Aorta (tissue), 5 donors: ENCODE data around the gene ZBTB44. TPM values are rescaled to one million over a fixed set of nuclear protein-coding genes. Genes with fewer than 3 reads are reported as not detected.
"Not testable (repeated sequence)": the region's sequence is repeated elsewhere in the genome, so short reads cannot be mapped to it uniquely, and the experiment has no call there.

ENCODE experiments used
- ATAC-seq: fragments of 200-7000 bp; cut with Tn5 transposase; one replicate; pipeline ENCODE4 v1.9.1; 2022; ENCODE audit warnings: moderate library complexity; ENCODE audit not compliant: low FRiP score
- DNase-seq, 2 donors: peaks; one replicate each; pipeline ENCODE4 v3.0.0-alpha.2; 2020
- H3K27ac ChIP-seq, 2 donors: one replicate each; pipeline ENCODE4 v1.5.1; 2013; ENCODE audit warnings: low read length in 2 of 2, mild to moderate bottlenecking in 2 of 2, moderate library complexity in 2 of 2, control low read depth in 1 of 2, inconsistent platforms in 1 of 2, low read depth in 1 of 2
- H3K27me3 ChIP-seq, 2 donors: one replicate each; pipeline ENCODE4 v1.6.1; 2013; ENCODE audit warnings: control low read depth in 1 of 2, low read length in 1 of 2, mild to moderate bottlenecking in 1 of 2, moderate library complexity in 1 of 2; ENCODE audit not compliant: insufficient read depth in 2 of 2, control insufficient read depth in 1 of 2
- H3K36me3 ChIP-seq, 2 donors: one replicate each; pipeline ENCODE4 v1.6.1; 2013; ENCODE audit warnings: control low read depth in 1 of 2, low read length in 1 of 2, mild to moderate bottlenecking in 1 of 2; ENCODE audit not compliant: insufficient read depth in 2 of 2, control insufficient read depth in 1 of 2
- H3K4me1 ChIP-seq, 2 donors: one replicate each; pipeline ENCODE4 v1.6.1; 2013; ENCODE audit warnings: low read length in 2 of 2, control low read depth in 1 of 2, mild to moderate bottlenecking in 1 of 2, moderate library complexity in 1 of 2; ENCODE audit not compliant: insufficient read depth in 2 of 2, control insufficient read depth in 1 of 2
- H3K4me3 ChIP-seq, 2 donors: one replicate each; pipeline ENCODE4 v1.5.1; 2013; ENCODE audit warnings: low read length in 2 of 2, control low read depth in 1 of 2, mild to moderate bottlenecking in 1 of 2
- H3K9me3 ChIP-seq: one replicate; pipeline ENCODE4 v1.6.1; 2013; ENCODE audit warnings: mild to moderate bottlenecking, low read length; ENCODE audit not compliant: control insufficient read depth
- WGBS, 2 donors: extraction: QIAGEN DNeasy Blood & Tissue Kit; methylation state at CpG; one replicate each; pipeline ENCODE4 v1.1.7; 2013; 5-methylcytosine and 5-hydroxymethylcytosine counted together
- intact Hi-C, 2 donors: fragments of 100-400 bp; cut with DNase I; formaldehyde crosslinking; loops; one replicate each; pipeline versions ENCODE4 v1.14.2 to v1.15.0; 2022
- polyA plus RNA-seq, 2 donors: library from polyadenylated mRNA; stranded (reverse); fragments of 200-250 nt; gene quantifications; one replicate each; pipeline ENCODE4 v1.2.3, GENCODE V29; 2013
- total RNA-seq, 2 donors: library from RNA; stranded (reverse); fragmentation: NEBNext Ultra II Directional; extraction: Animal tissue kit (Norgen Biotek cat#: 25700); gene quantifications; one replicate each; pipeline ENCODE4 v1.2.1, GENCODE V29; 2021
- donor health status: healthy with polysubstance abuse.
- donor health status: Bipolar disorder and iron deficiency.
- donor health status: DM: no; HTN: no; CAD: no.
- donor health status: DM: no; HTN: no; CAD: no.
- donor health status: DM: yes; HTN: yes; CAD: no.

The ZBTB44 gene
- total and polyA plus RNA-seq, 4 donors = 8.3 to 50.2 (median 23.2) TPM

DNA sequence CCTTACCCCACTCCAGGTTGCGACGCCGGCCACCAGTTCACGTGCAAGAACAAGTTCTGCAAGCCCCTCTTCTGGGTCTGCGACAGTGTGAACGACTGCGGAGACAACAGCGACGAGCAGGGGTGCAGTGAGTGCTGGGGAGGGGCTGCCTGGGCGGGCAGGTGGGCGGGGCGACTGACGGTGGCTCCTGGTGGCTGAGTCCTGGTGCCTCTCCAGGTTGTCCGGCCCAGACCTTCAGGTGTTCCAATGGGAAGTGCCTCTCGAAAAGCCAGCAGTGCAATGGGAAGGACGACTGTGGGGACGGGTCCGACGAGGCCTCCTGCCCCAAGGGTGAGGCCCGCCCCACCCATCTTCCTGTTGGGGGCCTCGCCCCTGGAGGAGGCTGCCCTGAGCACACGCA lies 116.4 kb downstream of the ZBTB44 start:
- H3K9me3 ChIP-seq = no peaks in the 10 kb centered on the region
- no peaks in the 10 kb centered on the region for H3K4me1 ChIP-seq
- ATAC-seq (no peak), DNase-seq (no peak)
- H3K36me3 ChIP-seq = no peaks in the 10 kb centered on the region
- intact Hi-C loops = no loop called here
- H3K4me3 ChIP-seq = no peak overlapping the region
- H3K27me3 ChIP-seq = no peaks in the 10 kb centered on the region
- H3K27ac ChIP-seq = no peak overlapping the region
- WGBS, 2 donors = 83 to 85% methylated on average over 22 of the region's 22 CpGs

DNA sequence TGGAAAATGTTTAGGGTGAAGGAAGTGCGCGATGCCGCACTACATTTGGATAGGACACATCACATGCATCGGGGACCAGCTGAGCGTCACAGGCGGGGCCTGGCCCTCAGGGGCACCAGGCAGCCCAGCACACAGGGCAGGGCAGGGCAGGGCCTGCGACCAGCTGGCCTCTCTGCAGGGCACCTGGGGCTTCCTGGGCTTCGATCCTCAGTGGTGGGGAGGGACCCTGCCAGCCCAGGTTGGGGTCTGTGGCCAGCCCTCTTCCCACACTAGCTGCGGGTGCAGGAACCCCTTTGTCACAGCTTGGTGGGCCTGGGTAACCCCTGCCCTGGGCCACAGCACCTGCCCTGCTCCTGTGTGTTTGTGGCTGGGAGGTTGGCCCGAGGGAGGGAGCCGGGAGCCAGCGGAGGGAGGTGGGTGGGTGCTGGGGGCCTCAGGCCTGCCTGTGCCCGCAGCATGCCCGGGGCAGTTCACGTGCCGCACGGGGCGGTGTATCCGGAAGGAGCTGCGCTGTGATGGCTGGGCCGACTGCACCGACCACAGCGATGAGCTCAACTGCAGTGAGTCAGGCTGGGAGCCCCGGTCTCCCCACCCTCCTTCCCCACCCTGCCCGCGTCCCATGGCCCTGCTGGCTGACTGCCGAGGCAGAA lies 117.2 kb downstream of the ZBTB44 start:
- no peak for ATAC-seq
- H3K4me1 ChIP-seq = no peaks in the 10 kb centered on the region
- intact Hi-C loops = no loop called here

DNA sequence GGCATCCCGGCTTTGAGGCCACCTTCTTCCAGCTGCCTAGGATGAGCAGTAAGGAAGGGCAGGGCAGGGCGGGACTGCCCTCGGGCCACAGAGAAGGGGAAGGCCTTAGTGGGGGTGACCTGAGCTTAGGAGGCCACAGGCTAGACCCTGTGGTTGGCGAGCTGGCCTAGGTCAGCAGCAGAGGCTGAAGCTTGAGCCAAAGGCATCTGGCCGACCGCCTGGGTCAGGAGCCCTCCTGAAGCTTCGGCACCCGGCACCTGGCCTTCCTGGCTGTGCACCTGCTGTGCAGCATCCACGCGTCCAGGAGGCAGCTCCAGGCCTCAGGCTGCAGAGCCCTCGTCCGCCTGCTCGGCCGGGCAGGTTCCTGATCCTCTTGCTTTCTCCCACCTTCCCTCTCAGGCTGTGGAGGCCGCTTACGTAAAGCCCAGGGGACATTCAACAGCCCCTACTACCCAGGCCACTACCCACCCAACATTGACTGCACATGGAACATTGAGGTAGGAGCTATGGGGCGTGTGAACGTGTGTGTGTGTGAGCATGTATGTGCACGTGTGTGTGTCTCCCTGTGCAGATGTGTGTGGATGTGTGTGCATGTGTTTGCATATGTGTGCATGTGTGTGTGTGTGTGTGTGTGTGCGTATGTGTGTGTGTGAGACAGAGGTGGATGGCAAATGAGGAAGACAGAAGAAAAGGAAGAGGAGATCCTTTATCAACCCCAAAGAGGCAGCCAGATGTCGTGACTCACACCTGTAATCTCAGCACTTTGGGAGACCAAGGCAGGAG lies 120.3 kb downstream of the ZBTB44 start:
- Histone ChIP-seq H3K27me3 (no peaks in the 10 kb centered on the region), H3K9me3 (no peaks in the 10 kb centered on the region), H3K36me3 (no peaks in the 10 kb centered on the region), H3K4me3 (no peak overlapping the region), H3K27ac (no peak overlapping the region), H3K4me1 (no peaks in the 10 kb centered on the region)
- WGBS, 2 donors = 92 to 93% methylated on average over 20 to 21 of the region's 21 CpGs
- ATAC-seq = no peak
- intact Hi-C loops = no loop called here
- peak in 1 of 2 donors; percentile 24 for DNase-seq

More for the DNA sequence above, 117.2 kb downstream of the ZBTB44 start:
- no peaks in the 10 kb centered on the region for H3K27me3 ChIP-seq
- no peaks in the 10 kb centered on the region for H3K9me3 ChIP-seq
- H3K4me3 ChIP-seq = no peak overlapping the region
- DNase-seq = no peak
- no peak overlapping the region for H3K27ac ChIP-seq
- WGBS, 2 donors = 91 to 93% methylated on average over 26 to 27 of the region's 27 CpGs
- no peaks in the 10 kb centered on the region for H3K36me3 ChIP-seq

DNA sequence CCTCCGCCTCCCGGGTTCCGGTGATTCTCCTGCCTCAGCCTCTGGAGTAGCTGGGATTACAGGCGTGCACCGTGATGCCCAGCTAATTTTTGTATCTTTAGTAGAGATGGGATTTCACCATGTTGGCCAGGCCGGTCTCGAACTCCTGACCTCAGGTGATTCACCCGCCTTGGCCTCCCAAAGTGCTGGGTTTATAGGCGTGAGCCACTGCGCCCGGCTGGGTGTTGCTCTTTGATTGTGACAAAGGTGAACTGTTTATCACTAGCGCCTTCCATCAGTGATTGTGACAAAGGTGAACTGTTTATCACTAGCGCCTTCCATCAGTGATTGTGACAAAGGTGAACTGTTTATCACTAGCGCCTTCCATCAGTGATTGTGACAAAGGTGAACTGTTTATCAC lies 121.2 kb downstream of the ZBTB44 start:
- not testable (repeated sequence) for H3K4me3 ChIP-seq, ATAC-seq, H3K27ac ChIP-seq

DNA sequence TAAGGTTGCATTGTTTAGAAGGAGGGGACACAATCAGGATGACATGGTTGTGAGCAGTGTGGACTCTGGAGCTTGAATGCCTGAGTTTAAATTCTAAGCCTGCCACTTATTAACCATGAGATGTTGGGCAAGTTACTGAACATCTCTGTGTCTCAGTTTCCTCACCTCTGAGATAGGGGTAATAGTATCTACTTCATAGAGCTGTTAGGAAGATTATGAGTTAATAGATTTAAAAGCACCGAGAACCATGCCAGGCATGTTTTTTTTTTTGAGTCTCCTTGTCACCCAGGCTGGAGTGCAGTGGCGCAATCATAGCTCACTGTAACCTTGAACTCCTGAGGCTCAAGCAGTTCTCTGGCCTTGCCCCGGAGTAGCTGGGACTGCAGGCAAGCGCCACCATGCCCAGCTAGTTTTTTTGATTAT lies 121.9 kb downstream of the ZBTB44 start:
- WGBS, 2 donors = 62 to 71% methylated on average over 4 of the region's 4 CpGs
- ATAC-seq = no peak
- intact Hi-C loops = no loop called here

More for the DNA sequence above, 121.2 kb downstream of the ZBTB44 start:
- H3K9me3 ChIP-seq, H3K27me3 ChIP-seq, H3K4me1 ChIP-seq, intact Hi-C loops, H3K36me3 ChIP-seq: not testable (repeated sequence)
- peak in 1 of 2 donors; percentile 26 for DNase-seq
- 95 to 96% methylated on average over 14 of the region's 14 CpGs for WGBS, 2 donors

DNA sequence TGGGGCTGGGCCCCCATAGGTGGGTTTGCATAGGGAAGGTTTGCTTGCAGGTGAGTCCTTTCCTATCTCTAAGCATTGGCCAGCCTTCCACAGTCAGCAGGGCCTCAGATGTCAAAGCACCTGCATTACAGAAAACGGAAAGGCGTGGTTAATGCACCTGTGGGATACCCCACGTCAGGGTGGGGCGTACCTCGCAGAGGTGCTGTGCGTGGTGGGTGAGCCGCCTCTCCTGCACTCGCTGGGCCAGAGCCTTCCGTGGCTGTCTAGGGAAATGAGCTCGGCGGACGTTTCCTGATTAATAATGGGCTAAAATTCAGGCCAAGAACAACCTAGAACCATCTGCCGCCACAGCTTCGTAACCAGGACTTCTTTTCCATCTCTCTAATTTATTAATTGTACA lies 122.8 kb downstream of the ZBTB44 start:
- H3K4me1 ChIP-seq = no peaks in the 10 kb centered on the region
- ATAC-seq (no peak), DNase-seq (peak in 1 of 2 donors; percentile 31)
- H3K27me3 ChIP-seq = no peaks in the 10 kb centered on the region
- H3K4me3 ChIP-seq = no peak overlapping the region
- H3K9me3 ChIP-seq = no peaks in the 10 kb centered on the region
- H3K27ac ChIP-seq = no peak overlapping the region
- intact Hi-C loops = no loop called here
- H3K36me3 ChIP-seq = no peaks in the 10 kb centered on the region
- WGBS, 2 donors = 90% methylated on average over 14 of the region's 14 CpGs

More for the DNA sequence above, 121.9 kb downstream of the ZBTB44 start:
- DNase-seq = peak in 1 of 2 donors; percentile 9
- no peaks in the 10 kb centered on the region for H3K9me3 ChIP-seq
- H3K27me3 ChIP-seq = no peaks in the 10 kb centered on the region
- H3K27ac ChIP-seq = no peak overlapping the region
- no peaks in the 10 kb centered on the region for H3K36me3 ChIP-seq
- no peaks in the 10 kb centered on the region for H3K4me1 ChIP-seq
- no peak overlapping the region for H3K4me3 ChIP-seq

DNA sequence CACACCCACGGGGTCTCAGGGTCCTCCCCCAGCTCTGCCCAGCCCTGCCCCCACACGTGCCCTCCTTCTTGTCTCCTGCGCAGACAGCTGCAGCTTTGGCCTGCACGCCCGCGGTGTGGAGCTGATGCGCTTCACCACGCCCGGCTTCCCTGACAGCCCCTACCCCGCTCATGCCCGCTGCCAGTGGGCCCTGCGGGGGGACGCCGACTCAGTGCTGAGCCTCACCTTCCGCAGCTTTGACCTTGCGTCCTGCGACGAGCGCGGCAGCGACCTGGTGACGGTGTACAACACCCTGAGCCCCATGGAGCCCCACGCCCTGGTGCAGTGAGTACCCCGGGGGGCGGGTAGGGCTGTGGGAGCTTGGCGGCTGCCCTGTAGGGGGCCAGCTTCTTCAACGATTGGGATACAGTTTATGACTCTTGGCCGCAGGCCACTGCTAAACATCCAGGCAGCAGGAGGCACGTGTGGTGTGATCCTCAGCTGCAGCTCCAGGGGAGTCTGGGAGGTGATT lies 124.3 kb downstream of the ZBTB44 start:
- ATAC-seq (no peak), DNase-seq (no peak)
- Histone ChIP-seq H3K4me1 (no peaks in the 10 kb centered on the region), H3K4me3 (no peak overlapping the region), H3K36me3 (no peaks in the 10 kb centered on the region), H3K27ac (no peak overlapping the region), H3K9me3 (no peaks in the 10 kb centered on the region), H3K27me3 (no peaks in the 10 kb centered on the region)
- 88 to 90% methylated on average over 29 of the region's 29 CpGs for WGBS, 2 donors
- intact Hi-C loops = no loop called here

DNA sequence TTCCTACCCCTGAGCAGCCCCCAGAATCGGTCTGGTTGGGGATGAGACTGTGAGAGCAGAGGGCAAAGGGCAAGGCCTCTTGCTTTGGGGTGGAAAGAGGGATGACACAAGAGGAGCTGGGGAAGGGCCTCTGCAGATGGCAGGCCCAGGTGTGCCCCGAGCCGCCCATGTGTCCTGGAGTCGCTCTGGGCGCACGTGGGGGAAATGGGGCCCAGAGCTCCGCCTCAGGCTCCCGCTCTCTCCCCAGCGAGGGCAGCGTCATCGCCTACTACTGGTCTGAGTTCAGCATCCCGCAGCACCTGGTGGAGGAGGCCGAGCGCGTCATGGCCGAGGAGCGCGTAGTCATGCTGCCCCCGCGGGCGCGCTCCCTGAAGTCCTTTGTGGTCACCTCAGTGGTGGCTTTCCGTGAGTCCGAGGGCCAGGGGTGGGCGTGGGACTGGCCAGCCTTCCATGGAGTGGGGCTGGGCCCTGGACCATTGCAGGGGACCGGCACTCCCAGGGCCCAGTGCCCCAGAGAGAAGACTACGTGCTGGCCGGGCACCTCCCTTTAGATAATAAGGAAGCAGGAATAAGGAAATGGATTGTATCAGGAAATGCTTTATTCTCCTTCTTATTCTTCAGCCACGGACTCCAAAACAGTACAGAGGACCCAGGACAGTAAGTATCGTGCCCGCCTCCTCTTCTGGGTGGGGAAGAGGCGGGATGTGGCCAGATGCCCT lies 125.1 kb downstream of the ZBTB44 start:
- Histone ChIP-seq H3K9me3 (no peaks in the 10 kb centered on the region), H3K36me3 (no peaks in the 10 kb centered on the region), H3K4me1 (no peaks in the 10 kb centered on the region), H3K27ac (no peak overlapping the region), H3K4me3 (no peak overlapping the region), H3K27me3 (no peaks in the 10 kb centered on the region)
- WGBS, 2 donors = 85 to 91% methylated on average over 29 to 32 of the region's 32 CpGs
- DNase-seq = peak in 1 of 2 donors; percentile 54
- peak; percentile 31 for ATAC-seq
- intact Hi-C loops = no loop called here
